GM21529 (cell line): Measurements from ENCODE around the gene PHIP.

Experiments
- ATAC-seq: cut with Tn5 transposase; IDR thresholded peaks from one replicate; pipeline ENCODE4 v1.9.1; 2021; ENCODE audit not compliant: unreplicated experiment

PHIP gene

GRCh38 chr6:79011940-79012339 is 66.1 kb downstream of the PHIP start:
- ATAC-seq, result no peak

DNA sequence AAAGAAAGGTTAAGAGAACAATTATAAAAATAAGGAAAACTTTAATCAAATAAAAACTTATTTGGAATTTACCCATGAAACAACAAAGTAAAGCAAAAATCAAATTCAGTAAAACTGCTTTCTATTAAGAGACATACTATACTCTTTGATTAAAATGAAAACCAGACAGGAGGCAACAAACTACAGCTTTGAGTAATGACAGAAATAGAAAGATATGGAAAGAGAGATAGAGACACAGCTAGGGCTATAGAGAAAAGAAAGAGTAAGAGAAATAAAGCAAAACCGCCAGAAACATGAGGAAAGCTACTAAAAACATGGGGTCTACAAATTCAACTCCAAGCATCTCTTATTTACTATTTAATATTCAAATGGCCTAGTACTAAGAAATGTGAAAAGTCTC is 67.6 kb downstream of the PHIP start:
- ATAC-seq, result no peak

DNA sequence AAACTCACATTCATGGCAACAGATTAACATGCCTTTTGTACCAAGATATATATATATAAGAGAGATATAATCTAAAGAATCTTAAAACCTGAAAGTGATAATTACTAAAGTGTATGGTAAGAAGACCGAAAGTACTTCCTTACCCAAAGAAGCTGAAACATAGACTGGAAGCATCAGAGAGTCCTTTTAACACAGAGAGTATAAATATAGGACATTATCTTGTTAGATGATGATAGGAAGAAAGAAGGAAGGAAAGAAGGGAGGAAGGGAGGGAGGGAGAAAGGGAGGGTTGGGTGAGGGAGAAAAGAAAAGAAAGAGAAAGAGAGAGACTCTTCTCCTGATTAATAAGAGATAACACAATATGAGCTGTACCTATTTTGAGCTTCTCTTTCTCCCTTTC is 68.2 kb downstream of the PHIP start:
- ATAC-seq, result no peak

- no peak for ATAC-seq
Measured at GRCh38 chr6:79005497-79005896, 72.6 kb downstream of the PHIP start.

- no peak for ATAC-seq
Measured at GRCh38 chr6:79005024-79005423, 73.0 kb downstream of the PHIP start.

- ATAC-seq, result no peak
Measured at GRCh38 chr6:79004239-79004638, 73.8 kb downstream of the PHIP start.

- no peak for ATAC-seq
Measured at GRCh38 chr6:79001415-79001814, 76.6 kb downstream of the PHIP start.

DNA sequence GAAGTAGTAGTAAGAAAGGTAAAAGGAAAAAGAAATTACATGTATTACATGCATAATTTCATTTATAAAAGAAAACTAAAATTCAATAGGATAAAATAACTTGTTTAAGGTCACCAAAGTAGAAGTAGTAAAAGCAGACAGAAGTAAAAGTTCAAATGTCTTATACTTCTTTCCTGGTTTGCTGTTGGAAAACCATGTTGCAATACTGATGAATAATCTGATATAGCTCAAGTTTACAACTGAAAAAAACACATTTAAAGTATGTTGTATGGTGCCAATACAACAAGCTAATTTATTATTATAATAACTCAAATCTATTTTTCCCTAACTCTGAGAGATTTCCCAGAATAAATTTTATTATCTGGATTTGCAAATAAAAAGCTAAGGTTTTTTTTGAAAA is 78.3 kb downstream of the PHIP start:
- no peak for ATAC-seq

DNA sequence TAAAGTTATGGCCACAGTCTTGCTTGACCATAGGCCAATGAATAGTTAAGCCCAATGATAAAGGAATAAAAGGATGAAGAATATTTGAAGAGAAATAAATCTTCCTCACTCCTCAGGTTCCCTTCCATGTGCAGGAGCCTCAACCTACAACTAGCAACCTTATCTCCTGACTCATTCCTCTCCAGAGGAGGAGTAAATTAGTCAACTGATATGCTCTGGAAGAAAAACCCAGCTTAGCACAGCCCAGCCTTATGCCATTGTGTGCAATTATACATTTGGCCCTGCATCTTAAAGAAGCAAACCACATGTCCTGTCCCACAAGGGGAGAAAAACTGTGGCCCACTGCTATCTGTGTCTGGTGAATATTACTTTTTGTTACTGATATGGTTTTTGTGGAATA is 82.1 kb downstream of the PHIP start:
- no peak for ATAC-seq

DNA sequence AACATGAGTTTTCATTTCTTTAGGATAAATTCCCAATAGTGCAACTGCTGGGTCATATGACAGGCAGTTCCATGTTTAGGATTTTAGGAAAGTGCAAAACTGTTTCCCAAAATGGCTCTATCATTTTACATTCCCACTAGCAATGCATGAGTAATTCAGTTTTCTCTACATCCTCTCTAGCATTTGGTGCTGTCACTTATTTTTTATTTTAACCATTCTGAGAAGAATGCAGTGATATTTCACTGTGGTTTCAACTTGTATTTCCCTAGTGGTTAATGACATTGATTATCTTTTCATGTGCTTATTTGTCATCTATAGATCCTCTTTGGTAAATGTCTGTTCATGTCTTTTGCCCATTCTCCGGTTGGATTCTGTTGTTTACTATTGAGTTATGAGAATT is 82.7 kb downstream of the PHIP start:
- ATAC-seq, result no peak

- no peak for ATAC-seq
Measured at GRCh38 chr6:78993955-78994354, 84.1 kb downstream of the PHIP start.

DNA sequence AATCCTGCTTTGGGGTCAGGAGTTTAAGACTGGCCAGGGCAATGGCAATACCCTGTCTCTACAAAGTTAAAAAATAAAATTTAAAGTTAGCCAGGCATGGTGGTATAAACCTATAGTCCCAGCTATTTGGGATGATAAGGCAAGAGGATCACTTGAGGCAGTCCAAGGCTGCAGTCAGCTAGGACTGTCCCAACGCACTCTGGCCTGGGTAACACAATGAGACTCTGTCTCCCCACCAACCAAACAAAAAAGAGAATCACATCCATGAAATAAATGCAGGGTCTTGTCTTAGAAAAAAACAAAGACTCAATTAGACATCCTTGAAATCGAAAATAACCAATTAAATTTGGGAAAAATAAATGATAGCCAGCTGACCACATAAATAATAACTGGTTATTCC is 88.9 kb downstream of the PHIP start:
- no peak for ATAC-seq

DNA sequence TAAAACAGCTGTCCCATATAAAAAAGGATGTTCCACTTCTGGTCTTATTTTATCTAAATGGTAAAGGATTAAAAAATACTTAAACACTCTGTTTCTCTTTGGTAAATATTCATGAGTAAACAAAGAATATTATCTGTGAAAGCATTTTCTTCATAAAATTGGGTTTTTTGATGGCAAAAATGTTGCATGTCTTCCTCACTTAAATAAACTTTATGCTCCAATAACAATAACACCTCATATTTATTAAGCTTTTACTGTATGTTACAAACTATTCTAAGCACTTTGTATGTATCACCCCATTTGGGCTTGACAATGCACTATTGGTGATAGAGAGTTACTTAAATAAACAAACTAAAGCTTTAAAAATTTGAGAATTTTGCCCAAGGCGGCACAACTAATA is 91.9 kb downstream of the PHIP start:
- no peak for ATAC-seq

- ATAC-seq, result no peak
Measured at GRCh38 chr6:78984225-78984950, 93.7 kb downstream of the PHIP start.

DNA sequence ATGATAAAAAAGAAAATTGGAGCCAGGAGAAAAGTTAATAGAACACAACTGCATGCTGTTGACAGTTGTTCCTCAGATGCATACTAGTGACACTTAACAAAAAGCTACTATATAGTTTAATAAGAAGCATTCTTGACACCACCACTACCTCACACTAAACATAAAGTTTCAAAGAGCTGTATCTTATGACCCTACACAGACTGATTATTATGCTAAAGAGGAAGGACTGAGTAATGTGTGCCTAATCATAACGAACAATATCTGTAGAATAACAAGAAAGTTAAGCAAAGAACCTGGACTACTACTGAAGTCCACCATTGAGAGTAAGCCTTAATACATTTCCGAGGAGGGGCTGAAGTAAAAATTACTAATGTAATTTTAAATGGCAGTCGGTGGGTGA is 110.9 kb downstream of the PHIP start:
- ATAC-seq, result no peak

- ATAC-seq, result no peak
Measured at GRCh38 chr6:78966542-78966941, 111.5 kb downstream of the PHIP start.

GRCh38 chr6:78962448-78962847 is 115.6 kb downstream of the PHIP start:
- ATAC-seq, result no peak

GRCh38 chr6:78954740-78955139 is 123.3 kb downstream of the PHIP start:
- no peak for ATAC-seq

- ATAC-seq, result no peak
Measured at GRCh38 chr6:78953798-78954197, 124.3 kb downstream of the PHIP start.

DNA sequence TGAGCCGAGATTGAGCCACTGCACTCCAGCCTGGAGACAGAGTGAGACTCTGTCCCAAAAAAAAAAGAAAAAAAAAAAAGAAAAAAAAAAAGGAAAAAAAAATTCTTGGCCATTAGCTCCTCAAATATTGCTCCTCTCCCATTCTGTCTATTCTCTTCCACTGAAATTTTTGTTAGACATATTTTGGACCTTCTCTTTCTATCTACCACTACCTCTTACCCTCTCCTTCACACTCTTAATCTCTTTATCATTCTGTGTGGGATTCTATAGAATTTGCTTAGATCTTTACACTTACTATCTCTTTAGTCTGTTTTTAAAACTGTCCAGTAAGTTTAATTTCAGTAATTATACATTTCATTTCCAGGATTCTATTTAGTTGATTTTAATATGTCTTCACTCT is 125.7 kb downstream of the PHIP start:
- ATAC-seq, result no peak

- ATAC-seq, result no peak
Measured at GRCh38 chr6:78948785-78949184, 129.3 kb downstream of the PHIP start.

- no peak for ATAC-seq
Measured at GRCh38 chr6:78947962-78948361, 130.1 kb downstream of the PHIP start.

DNA sequence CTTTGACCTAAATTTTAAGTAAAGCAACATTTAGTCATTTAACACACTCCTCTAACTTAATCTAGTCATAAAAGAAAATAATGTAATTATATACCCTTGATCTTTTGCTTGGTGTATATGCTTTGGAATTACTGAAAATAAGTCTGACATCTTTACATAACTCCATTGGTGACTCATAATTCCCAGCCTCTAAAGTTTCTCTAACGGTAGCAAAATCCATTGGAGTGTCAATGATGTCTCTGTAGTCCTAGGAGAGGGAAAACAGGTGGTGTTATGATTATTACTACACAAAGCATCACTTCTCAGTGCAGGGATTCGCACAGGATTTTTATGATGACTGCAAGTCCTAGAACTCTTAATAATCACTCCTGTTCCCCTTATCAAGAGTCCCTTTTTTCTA is 130.5 kb downstream of the PHIP start:
- ATAC-seq, result no peak
